HG02981 (cell line): ENCODE measurements around the gene SPINK7.
"Not testable (repeated sequence)": the region's sequence is repeated elsewhere in the genome, so short reads cannot be mapped to it uniquely, and the experiment has no call there.

Source experiments
- ATAC-seq: cut with Tn5 transposase; IDR thresholded peaks from one replicate; pipeline ENCODE4 v1.9.1; 2021; ENCODE audit warnings: mild to moderate bottlenecking, moderate library complexity; ENCODE audit not compliant: unreplicated experiment

Gene SPINK7

DNA sequence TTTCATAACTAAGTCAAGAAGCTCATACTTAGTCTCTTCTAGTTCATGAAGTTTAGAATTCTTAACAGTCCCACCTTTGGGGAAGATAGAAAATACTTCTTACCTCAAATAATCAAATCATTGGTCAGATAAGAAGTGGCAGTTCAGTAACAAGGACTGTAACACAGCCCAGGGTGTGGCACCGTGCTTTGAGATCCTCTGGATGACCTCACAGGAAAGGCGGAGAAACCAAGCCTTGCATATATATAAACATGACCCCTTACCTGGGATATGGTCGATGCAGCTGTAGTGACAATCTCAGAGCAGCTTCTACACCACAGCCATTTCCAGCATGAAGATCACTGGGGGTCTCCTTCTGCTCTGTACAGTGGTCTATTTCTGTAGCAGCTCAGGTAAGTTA, at the start of gene SPINK7:
TSS of gene SPINK7 (plus strand) at position 271 of the 400 bp plus-strand sequence. CDS start at position 332, 61 bp downstream.
- no peak for ATAC-seq

DNA sequence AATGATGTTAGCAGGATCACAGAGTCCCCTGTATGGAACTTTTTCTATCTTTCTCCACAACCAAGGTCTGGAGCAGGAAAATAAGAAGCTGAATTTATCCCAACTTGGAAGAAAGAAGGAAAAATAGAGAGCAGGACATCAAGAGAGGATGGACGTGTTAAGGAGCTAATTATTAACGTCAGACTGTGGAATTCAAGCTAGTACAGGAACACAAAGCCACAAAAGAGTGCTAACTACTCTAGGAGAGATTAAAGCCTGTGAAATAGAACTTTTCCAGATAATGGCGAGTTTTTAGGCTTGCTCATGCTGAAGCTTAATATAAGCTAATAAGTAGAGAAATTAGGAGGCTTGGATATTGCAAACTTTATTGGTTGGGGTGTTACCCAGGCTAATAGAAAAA, 44.3 kb upstream of the SPINK7 start:
- ATAC-seq: no peak

DNA sequence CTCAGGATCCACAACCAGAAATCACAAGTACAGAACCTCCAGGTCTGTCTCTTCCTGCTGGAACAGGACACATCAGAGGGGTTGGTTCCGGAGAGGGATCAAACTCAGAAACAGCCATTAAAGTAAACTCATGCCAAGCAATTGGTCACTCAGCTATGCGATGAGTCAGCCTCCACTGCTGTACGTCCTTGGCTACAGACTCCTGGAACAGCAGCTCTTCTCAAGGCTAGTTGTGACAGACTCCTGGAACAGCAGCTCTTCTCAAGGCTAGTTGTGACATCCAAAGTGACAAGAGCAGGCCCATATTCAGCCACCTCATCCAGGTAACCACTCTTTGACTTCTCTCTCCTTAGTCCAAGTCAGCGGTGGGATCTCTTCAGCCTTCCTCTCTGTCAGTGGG, 43.7 kb upstream of the SPINK7 start, which contains the start of gene SPINK13:
TSS of gene SPINK13 (plus strand) at position 229 of the 400 bp plus-strand sequence. CDS start 1,279 bp downstream, outside the sequence.
- ATAC-seq: no peak

DNA sequence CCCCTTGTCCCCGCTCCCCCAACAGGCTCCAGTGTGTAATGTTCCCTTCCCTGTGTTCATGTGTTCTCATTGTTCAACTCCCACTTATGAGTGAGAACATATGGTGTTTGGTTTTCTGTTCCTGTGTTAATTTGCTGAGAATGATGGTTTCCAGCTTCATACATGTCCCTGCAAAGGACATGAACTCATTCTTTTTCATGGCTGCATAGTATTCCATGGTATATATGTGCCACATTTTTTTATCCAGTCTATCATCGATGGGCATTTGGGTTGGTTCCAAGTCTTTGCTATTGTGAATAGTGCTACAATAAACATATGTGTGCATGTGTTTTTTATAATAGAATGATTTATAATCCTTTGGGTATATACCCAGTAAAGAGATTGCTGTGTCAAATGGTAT, 37.1 kb upstream of the SPINK7 start:
- ATAC-seq: not testable (repeated sequence)

DNA sequence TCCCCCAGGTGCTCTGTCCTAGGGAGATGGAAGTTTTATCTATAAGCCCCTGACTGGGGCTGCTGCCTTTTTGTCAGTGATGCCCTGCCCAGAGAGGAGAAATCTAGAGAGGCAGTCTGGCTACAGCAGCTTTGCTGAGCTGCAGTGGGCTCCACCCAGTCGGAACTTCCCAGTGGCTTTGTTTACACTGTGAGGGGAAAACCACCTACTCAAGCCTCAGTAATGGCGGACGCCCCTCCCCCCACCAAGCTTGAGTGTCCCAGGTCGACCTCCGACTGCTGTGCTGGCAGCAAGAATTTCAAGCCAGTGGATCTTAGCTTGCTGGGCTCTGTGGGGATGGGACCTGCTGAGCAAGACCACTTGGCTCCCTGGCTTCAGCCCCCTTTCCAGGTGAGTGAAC, 31.3 kb upstream of the SPINK7 start:
- ATAC-seq: not testable (repeated sequence)

DNA sequence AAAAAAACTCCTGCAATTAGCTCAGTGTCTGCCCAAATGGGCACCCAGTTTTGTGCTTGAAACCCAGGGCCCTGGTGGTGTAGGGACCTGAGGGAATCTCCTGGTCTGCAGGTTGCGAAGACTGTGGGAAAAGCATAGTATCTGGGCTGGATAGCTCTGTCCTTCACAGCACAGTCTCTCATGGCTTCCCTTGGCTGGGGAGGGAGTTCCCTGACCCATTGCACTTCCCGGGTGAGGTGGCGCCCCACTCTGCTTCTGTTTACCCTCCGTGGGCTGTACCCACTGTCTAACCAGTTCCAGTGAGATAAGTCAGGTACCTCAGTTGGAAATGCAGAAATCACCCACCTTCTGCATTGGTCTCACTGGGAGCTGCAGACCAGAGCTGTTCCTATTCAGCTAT, 30.9 kb upstream of the SPINK7 start:
- ATAC-seq: not testable (repeated sequence)

DNA sequence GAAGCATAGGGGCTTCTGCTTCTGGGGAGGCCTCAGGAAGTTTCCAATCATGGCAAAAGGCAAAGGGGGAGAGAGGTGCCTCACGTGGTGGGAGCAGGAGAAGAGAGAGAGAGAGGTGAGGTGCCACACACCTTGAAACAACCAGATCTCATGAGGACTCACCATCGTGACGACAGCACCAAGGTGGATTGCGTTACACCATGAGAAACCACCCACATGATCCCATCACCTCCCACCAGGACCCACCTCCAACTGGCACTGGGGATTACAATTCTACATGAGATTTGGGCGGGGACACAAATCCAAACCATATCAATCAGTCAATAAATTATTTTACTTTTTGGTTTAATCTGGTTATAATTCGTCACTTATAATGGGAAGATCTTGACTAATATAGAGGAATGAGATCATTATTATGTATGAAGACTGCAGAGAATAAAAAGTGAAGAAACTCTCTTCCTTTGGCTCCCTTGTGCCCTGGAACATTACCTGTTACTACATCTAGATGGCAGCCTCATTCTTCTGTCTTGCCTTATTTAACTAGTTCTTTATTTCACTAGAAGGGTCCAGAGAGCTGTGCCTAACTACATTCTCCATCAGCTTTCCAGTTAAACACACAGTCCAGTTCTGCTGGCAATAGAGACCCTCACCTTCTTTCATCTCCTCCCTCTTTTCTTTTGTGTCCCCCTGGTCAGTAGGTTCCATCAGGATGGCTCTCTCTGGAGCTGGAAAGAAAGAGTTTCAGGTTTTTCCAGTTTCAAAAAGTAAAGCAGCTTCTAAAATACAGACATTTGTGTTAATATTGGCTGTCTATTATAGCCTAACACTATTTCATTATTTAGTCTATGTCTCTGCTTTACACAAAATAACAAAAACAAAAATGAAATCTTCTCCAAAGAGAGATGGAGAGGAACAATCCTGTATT, 21.7 kb upstream of the SPINK7 start:
- ATAC-seq: no peak

DNA sequence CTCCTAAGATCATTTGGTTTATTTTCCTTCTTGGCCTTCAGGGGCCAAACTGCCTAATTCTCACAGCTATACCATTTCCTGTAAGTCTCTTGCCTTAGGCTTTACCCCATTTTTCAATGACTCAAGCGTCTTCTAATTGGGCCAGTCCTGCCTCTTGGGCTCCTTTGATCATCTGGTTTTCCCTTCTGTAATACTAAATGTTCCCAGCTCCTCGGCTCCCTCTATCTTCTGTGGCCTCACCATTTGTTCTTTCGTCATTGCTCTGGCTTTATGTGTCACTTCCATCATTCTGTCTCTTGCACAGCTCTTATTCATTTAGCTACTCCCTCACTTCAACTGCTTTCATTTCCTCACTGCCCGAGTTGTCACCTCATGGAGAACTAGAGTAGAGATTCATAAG, 14.5 kb upstream of the SPINK7 start:
- no peak for ATAC-seq

DNA sequence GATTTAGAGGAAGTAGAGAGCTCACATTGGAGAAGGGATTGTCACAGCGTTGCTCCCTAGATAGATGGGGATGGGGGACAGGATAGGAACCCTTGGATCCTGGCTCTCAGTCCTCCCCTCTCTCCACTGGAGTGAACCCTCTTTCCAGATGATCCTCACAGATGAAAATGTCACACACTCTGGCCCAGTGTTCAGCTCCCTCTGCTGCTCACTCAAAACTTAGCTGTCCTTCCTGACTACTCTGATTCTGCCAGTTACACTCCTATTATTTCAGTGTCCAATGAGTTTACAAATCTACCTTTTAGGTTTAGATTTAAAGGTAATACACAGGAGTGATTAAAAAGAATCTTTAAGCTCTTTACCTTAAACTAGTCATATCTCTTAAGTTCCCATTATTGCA, 5.8 kb upstream of the SPINK7 start:
- no peak for ATAC-seq

DNA sequence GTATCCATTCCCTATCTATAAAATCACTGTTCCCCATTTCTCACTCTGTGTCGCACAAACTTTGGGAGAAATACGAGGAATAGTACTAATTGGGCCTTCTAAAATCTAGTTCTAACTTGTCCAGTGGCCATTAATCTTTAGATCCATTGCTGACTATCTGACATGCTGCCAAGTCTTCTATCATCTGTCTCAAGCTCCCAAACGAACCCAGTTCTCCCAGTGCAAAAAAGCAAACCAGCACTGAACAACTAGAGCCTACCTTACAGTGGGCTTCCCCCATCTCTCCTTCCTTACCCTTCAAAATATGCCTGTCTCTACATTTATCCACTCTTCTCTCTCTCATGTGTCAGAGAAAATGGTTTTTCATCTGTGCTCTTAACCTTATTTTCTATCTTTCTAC, 3.2 kb upstream of the SPINK7 start:
- ATAC-seq: no peak

DNA sequence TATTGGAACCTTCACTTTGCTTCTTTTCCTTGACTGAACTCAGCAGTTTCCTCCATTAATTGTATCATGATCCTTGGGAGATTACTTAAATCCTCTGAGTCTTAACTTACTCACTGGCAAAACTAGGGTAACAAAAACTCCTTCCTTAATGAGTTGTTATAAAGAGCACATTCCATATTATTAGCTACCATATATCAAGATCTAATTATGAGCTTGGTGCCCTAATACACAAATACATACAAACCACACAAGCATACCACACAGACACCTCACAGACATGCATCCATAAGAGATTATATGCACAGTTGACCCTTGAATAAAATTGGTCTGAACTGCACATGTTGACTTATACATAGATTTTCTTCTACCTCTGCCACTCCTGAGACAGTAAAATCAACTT, 2.5 kb upstream of the SPINK7 start:
- no peak for ATAC-seq

DNA sequence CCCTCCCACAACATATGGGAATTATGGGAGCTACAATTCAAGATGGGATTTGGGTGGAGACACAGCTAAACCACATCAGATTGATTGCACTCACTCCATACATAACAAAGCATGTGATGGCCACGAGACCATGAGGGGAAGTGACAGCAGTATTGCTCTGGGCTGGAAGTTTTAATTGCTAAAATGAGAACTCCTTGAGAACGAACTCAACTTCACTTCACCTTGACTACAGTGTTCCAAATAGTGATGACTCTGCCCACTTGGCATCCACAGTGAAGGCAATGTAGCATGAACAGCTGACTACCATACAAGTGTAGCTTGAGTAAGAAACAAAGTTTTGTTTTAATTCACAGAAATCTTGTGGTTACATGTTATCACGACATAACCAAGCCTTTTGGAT, 739 bp upstream of the SPINK7 start:
- ATAC-seq: no peak

DNA sequence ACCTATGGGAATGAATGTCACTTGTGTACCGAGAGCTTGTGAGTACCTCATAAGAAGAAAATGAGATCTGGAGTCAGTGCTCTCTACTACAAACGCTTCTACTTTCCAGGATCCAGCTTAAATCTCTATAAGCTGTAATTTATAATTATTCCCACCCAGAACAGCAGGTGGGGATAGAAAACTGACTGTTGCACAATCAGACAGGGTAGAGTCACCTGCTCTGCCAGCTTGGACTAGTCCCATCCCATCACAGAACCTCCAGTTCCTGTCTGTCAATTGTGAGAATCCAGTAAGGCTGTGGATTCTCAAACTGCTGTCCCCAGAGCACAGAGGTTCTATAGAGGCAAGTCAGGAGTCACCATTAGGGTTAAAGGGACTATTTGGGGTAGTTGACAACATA, 2.0 kb downstream of the SPINK7 start:
- no peak for ATAC-seq

DNA sequence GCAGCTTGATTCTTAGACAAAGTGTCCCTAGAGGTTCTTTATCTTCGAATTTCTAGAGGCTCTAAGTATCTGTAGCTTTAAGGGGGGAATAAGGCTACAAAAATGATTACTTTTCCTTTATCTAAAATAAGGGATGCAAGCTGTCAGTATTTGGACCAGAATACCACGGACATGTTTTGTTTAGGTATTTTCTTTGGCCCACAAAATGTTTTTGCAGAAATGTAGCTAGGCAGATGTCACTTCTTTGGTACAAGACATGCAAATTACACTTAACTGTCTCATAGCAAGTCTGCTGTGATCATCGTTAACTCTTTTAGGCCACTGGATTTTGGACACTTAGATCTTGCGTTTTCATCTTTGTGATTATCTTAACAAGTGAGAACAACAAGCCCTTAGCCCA, 2.5 kb downstream of the SPINK7 start:
- no peak for ATAC-seq

DNA sequence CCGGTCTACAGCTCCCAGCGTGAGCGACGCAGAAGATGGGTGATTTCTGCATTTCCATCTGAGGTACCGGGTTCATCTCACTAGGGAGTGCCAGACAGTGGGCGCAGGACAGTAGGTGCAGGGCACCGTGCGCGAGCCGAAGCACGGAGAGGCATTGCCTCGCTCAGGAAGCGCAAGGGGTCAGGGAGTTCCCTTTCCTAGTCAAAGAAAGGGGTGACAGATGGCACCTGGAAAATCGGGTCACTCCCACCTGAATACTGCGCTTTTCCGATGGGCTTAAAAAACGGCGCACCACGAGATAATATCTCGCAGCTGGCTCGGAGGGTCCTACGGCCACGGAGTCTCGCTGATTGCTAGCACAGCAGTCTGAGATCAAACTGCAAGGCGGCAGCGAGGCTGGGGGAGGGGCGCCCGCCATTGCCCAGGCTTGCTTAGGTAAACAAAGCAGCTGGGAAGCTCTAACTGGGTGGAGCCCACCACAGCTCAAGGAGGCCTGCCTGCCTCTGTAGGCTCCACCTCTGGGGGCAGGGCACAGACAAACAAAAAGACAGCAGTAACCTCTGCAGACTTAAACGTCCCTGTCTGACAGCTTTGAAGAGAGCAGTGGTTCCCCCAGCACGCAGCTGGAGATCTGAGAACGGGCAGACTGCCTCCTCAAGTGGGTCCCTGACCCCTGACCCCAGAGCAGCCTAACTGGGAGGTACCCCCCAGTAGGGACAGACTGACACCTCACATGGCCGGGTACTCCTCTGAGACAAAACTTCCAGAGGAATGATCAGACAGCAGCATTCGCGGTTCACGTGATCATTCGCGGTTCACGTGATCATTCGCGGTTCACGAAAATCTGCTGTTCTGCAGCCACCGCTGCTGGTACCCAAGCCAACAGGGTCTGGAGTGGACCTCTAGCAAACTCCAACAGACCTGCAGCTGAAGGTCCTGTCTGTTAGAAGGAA, 8.1 kb downstream of the SPINK7 start:
- not testable (repeated sequence) for ATAC-seq

DNA sequence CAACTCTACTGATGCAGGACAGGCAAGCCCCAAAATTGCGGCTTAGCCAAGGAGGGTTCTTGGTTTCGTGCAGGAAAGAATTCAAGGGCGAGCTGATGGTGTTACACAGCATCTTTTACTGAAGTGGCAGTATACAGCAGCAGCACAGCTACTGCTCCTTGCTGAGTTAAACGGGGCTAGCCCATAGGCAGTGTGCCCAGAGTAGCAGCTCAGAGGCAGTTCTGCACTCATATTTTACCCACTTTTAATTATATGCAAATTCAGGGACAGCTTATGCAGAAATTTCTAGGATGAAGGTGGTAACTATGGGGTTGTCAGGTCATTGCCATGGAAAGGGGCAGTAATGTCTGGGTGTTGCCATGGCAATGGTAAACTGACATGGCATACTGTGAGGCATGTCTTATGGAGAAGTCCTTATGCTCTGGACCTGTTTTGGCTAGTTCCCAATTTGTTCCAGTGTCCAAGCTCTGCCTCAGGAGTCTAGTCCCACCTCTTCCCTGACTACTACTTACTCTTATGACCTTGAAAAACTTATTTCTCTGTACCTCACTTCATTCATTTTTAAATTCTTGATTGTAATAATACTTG, 21.1 kb downstream of the SPINK7 start:
- no peak for ATAC-seq

DNA sequence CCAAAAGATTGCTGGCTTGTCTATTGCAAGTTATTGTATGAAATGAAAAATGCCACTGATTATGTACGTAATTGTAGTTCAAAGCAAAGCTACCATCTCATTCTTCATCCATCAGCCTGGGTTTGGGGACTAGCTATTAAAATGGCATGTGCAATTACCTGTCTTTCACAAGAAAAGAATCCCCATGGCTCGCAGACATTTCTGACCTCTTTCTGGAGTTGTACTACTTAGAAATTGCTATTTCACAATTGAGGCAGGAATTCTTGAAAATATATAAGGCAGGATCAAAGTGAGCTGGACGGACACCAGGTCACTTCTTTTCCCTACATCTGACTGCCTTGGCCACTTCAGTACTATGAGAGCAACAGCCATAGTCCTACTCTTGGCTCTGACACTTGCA, 23.0 kb downstream of the SPINK7 start, which contains the start of gene SPINK9:
TSS of gene SPINK9 (plus strand) at position 301 of the 400 bp plus-strand sequence. CDS start at position 356, 55 bp downstream.
- no peak for ATAC-seq

DNA sequence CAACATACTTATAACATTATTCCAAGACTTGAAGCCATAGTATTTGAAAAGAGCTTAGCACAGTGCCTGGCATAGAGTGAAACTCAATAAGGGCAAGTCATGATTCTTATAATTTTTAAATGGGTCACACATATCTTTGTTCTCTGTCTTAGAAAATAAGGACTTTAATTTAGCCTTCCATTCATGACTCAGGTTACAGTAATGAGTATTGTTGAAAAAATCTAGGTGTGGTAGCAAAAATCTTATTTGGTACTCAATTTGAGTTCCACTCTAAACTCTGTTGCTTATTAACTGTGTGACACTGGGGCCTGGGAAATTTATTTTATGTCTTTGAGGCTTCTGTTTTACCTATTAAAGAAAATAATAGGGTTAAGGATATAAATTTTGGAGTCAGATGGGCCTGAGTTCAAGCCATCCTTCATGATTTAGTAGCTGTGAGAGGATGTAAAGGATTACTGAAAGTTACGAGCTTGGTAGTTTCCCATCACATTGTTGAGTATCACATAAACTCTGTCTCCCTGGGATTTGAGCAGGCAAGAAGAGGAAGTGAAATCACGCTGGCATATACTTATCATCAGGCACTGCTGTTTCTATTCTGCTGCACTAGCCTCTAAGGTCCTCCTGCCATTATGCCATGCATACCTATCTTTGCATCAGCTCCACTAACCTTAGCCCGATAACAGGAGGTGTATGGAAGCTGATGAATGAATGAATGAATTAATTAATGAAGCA, 24.6 kb downstream of the SPINK7 start:
- peak; percentile 88 for ATAC-seq

DNA sequence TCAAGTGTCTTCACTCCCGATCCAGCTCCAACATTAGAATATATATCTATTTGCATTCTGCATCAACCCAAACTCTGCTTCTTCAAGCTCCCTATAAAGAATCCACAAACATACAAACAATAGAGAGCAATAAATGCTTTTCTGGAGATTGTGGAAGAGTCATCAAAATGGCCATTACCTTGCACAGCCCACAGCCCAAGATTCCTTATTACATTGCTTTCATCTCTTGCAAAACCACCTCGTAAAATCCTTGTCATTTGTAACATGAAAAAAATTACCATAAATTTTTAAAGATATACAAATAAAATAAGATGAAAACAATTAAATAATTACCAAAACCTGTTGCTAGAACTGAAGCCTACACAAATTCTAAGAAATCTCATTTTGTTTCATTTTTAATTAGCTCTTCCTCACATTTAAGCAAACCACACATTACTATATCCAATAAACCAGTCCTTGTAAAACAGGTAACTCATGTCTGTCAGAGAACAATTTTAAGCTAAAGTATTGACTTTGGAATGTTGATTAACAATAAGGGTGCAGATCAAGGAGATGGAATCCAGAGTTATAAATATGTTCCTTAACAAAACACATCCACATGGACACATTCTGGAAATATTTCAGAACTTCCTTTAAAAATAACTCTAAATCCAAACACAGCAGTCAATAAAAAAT, 30.3 kb downstream of the SPINK7 start:
- no peak for ATAC-seq

DNA sequence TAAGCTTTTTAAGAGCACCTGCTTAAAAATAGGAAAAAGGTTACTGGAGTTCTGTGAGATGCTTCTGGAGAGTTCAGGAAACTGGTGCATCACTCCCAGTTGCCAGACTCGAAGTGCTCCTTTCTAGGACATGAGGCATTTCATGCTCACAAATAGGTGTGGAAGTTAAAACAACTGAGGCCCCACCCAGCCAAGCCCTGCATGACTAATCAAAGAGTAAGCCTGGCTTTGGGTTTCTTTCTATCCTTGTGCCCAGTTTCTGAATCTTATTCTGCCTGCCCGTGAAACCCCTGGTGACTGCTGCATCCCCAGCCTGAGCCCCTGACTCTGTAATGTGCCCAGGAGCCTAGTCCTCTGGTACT, 30.8 kb downstream of the SPINK7 start:
- no peak for ATAC-seq
